HEK293 (cell line): ENCODE results near the gene CEP72.

Experiments used
- CTCF ChIA-PET: fragments of 350-600 bp; formaldehyde crosslinking; extraction: SDS; loops from one replicate; lab custom pipeline; 2021; ENCODE audit warnings: antibody characterized with exemption; lab: Yijun Ruan, JAX
- POLR2A ChIA-PET: fragments of 300-600 bp; formaldehyde crosslinking; extraction: SDS; loops from one replicate; lab custom pipeline; 2020; ENCODE audit warnings: antibody characterized with exemption, inconsistent platforms; lab: Yijun Ruan, JAX
- H3K27ac ChIP-seq: fragments of 200-500 bp; sonication (Bioruptor generic); 2 replicates; pipeline ENCODE4 v1.5.1; 2014; ENCODE audit warnings: low read depth, low read length, control low read depth, inconsistent platforms; ENCODE audit errors: extremely low read depth
- H3K36me3 ChIP-seq, 2 experiments: fragments of 200-500 bp in 1 of 2; sonication (Bioruptor generic) in 1 of 2; 1 replicate in 1 of 2; 2 replicates in 1 of 2; pipeline ENCODE4 v1.5.1; 2014 to 2017; ENCODE audit warnings: inconsistent platforms in 2 of 2, low read length in 2 of 2; ENCODE audit not compliant: control insufficient read depth in 2 of 2, insufficient read depth in 1 of 2
- H3K4me1 ChIP-seq: fragments of 200-500 bp; sonication (Bioruptor generic); 2 replicates; pipeline ENCODE4 v1.5.1; 2014; ENCODE audit warnings: mild to moderate bottlenecking, low read length, inconsistent platforms; ENCODE audit not compliant: control insufficient read depth, insufficient read depth
- H3K4me3 ChIP-seq: 2 replicates; pipeline ENCODE4 v1.5.1; 2011; ENCODE audit warnings: low read depth, mild to moderate bottlenecking, control low read depth, low read length, moderate library complexity
- H3K9me3 ChIP-seq: fragments of 200-500 bp; sonication (Bioruptor generic); 2 replicates; pipeline ENCODE4 v1.5.1; 2014; ENCODE audit warnings: low read depth, low read length, inconsistent platforms; ENCODE audit not compliant: control insufficient read depth, insufficient read depth
- IKZF3 ChIP-seq: fragments of 450-650 bp; IDR thresholded peaks from 2 replicates; pipeline ENCODE4 v1.5.0; 2018; ENCODE audit warnings: missing biosample characterization, mild to moderate bottlenecking, missing genetic modification characterization, moderate library complexity
- SP3 ChIP-seq: fragments of 450-650 bp; formaldehyde crosslinking; IDR thresholded peaks from 2 replicates; pipeline ENCODE4 v1.5.1; 2016; ENCODE audit warnings: missing biosample characterization, missing genetic modification characterization
- ZBTB7A ChIP-seq: fragments of 450-650 bp; formaldehyde crosslinking; IDR thresholded peaks from 2 replicates; pipeline ENCODE4 v1.5.1; 2016; ENCODE audit warnings: low read depth, missing biosample characterization, missing genetic modification characterization
- ZFP69B ChIP-seq: fragments of 450-650 bp; formaldehyde crosslinking; IDR thresholded peaks from 2 replicates; pipeline ENCODE4 v1.5.1; 2016; ENCODE audit warnings: missing biosample characterization, missing genetic modification characterization
- ZNF184 ChIP-seq: fragments of 450-650 bp; IDR thresholded peaks from 2 replicates; pipeline ENCODE4 v1.5.1; 2018; ENCODE audit warnings: missing biosample characterization, mild to moderate bottlenecking, missing genetic modification characterization
- ZNF214 ChIP-seq: fragments of 450-650 bp; formaldehyde crosslinking; IDR thresholded peaks from 2 replicates; pipeline ENCODE4 v1.5.1; 2017; ENCODE audit warnings: missing biosample characterization, mild to moderate bottlenecking, missing genetic modification characterization, borderline replicate concordance
- ZNF223 ChIP-seq: fragments of 450-650 bp; formaldehyde crosslinking; IDR thresholded peaks from 2 replicates; pipeline ENCODE4 v1.5.1; 2016; ENCODE audit warnings: missing biosample characterization, missing genetic modification characterization
- ZNF404 ChIP-seq: fragments of 450-650 bp; formaldehyde crosslinking; IDR thresholded peaks from 2 replicates; pipeline ENCODE4 v1.5.1; 2017; ENCODE audit warnings: missing biosample characterization, missing genetic modification characterization
- ZNF416 ChIP-seq: fragments of 450-650 bp; formaldehyde crosslinking; IDR thresholded peaks from 2 replicates; pipeline ENCODE4 v1.5.1; 2016; ENCODE audit warnings: missing biosample characterization, missing genetic modification characterization
- ZNF654 ChIP-seq: fragments of 450-650 bp; formaldehyde crosslinking; IDR thresholded peaks from 2 replicates; pipeline ENCODE4 v1.5.1; 2016; ENCODE audit warnings: low read depth, missing biosample characterization, missing genetic modification characterization
- ZNF658 ChIP-seq: fragments of 450-650 bp; formaldehyde crosslinking; IDR thresholded peaks from 2 replicates; pipeline ENCODE4; 2016; ENCODE audit warnings: missing biosample characterization, missing genetic modification characterization
- ZNF76 ChIP-seq: fragments of 450-650 bp; formaldehyde crosslinking; IDR thresholded peaks from 2 replicates; pipeline ENCODE4; 2016; ENCODE audit warnings: low read depth, missing biosample characterization, missing genetic modification characterization, borderline replicate concordance
- ZNF768 ChIP-seq: fragments of 450-650 bp; formaldehyde crosslinking; IDR thresholded peaks from 2 replicates; pipeline ENCODE4 v1.5.1; 2018; ENCODE audit warnings: missing biosample characterization, mild to moderate bottlenecking, missing genetic modification characterization
- ZNF785 ChIP-seq: fragments of 450-650 bp; formaldehyde crosslinking; IDR thresholded peaks from 2 replicates; pipeline ENCODE4 v1.5.1; 2016; ENCODE audit warnings: missing biosample characterization, missing genetic modification characterization
- ZNF792 ChIP-seq: fragments of 450-650 bp; formaldehyde crosslinking; IDR thresholded peaks from 2 replicates; pipeline ENCODE4 v1.5.1; 2016; ENCODE audit warnings: missing biosample characterization, missing genetic modification characterization
- TF ChIP-seq, protein P1 (sequence below): fragments of 450-650 bp; formaldehyde crosslinking; IDR thresholded peaks from 2 replicates; pipeline ENCODE4 v1.5.1; 2016; ENCODE audit warnings: missing biosample characterization, missing genetic modification characterization, borderline replicate concordance
- TF ChIP-seq, protein P2 (sequence below): fragments of 450-650 bp; formaldehyde crosslinking; IDR thresholded peaks from 2 replicates; pipeline ENCODE4 v1.5.1; 2016; ENCODE audit warnings: missing biosample characterization, missing genetic modification characterization
- TF ChIP-seq, protein P3 (sequence below): fragments of 450-650 bp; formaldehyde crosslinking; IDR thresholded peaks from 2 replicates; pipeline ENCODE4 v1.5.1; 2016; ENCODE audit warnings: missing biosample characterization, missing genetic modification characterization, borderline replicate concordance

CEP72 gene

DNA sequence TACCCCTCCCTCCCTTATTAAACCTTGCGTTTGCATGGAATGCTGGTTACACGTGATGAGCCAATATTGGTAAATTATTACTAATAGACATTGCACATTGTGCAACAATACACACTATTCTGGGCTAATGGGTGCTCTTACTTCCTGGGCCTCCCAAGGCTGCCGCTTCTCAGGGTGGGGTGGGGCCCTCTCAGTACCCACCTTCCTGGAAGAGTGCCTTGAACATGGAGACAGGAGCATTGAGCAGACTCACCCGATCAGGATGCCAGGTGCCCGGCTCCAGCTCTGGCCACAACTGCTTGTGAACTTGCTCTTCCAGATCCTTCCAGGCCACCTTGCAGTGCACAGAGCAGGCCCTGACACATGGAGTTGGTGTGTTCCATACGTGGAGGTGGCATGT, 24.7 kb upstream of the CEP72 start (continued):
- TF ChIP-seq, protein P1, sequence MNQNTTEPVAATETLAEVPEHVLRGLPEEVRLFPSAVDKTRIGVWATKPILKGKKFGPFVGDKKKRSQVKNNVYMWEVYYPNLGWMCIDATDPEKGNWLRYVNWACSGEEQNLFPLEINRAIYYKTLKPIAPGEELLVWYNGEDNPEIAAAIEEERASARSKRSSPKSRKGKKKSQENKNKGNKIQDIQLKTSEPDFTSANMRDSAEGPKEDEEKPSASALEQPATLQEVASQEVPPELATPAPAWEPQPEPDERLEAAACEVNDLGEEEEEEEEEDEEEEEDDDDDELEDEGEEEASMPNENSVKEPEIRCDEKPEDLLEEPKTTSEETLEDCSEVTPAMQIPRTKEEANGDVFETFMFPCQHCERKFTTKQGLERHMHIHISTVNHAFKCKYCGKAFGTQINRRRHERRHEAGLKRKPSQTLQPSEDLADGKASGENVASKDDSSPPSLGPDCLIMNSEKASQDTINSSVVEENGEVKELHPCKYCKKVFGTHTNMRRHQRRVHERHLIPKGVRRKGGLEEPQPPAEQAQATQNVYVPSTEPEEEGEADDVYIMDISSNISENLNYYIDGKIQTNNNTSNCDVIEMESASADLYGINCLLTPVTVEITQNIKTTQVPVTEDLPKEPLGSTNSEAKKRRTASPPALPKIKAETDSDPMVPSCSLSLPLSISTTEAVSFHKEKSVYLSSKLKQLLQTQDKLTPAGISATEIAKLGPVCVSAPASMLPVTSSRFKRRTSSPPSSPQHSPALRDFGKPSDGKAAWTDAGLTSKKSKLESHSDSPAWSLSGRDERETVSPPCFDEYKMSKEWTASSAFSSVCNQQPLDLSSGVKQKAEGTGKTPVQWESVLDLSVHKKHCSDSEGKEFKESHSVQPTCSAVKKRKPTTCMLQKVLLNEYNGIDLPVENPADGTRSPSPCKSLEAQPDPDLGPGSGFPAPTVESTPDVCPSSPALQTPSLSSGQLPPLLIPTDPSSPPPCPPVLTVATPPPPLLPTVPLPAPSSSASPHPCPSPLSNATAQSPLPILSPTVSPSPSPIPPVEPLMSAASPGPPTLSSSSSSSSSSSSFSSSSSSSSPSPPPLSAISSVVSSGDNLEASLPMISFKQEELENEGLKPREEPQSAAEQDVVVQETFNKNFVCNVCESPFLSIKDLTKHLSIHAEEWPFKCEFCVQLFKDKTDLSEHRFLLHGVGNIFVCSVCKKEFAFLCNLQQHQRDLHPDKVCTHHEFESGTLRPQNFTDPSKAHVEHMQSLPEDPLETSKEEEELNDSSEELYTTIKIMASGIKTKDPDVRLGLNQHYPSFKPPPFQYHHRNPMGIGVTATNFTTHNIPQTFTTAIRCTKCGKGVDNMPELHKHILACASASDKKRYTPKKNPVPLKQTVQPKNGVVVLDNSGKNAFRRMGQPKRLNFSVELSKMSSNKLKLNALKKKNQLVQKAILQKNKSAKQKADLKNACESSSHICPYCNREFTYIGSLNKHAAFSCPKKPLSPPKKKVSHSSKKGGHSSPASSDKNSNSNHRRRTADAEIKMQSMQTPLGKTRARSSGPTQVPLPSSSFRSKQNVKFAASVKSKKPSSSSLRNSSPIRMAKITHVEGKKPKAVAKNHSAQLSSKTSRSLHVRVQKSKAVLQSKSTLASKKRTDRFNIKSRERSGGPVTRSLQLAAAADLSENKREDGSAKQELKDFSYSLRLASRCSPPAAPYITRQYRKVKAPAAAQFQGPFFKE (tag by site-specific recombination), result no peak
- no peak for TF ChIP-seq IKZF3 (tag by site-specific recombination)

DNA sequence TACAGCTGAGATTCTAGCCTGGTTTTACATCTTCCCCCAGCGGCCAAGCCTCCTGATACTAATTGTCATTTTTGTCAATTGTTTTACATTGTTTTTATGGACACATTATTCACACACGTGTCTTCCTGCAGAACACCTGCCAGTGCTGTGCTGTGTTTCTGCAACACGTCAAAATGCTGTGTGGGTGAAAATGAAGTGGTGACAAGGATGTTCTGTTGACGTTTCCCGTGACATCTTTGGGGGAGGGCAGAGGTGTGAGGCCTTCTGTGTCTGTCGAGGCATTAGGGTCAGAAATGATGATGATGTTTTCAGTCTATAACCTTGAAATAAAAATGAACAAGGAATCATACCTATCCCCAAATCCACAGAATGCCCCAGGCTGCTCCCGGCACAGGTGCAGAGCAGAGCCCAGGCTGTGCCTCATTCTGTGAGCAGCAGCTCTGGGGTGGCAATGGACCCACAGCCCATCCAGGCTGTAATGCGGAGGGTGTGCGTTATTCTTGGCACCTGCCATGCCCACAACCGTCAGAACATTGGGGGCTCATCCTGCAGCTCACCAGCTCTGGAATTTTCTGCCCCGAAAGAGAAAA, 23.6 kb upstream of the CEP72 start:
- TF ChIP-seq ZNF214 (tag by site-specific recombination) (no peak), ZBTB7A (tag by site-specific recombination) (no peak), ZNF184 (no peak), ZNF785 (tag by site-specific recombination) (no peak), ZNF768 (tag by site-specific recombination) (no peak), ZNF223 (no peak), ZNF658 (no peak), SP3 (no peak), ZNF416 (tag by site-specific recombination) (no peak), ZFP69B (no peak), ZNF76 (tag by site-specific recombination) (no peak), ZNF404 (no peak), ZNF792 (tag by site-specific recombination) (no peak), ZNF654 (tag by site-specific recombination) (no peak)
- TF ChIP-seq, protein P2, sequence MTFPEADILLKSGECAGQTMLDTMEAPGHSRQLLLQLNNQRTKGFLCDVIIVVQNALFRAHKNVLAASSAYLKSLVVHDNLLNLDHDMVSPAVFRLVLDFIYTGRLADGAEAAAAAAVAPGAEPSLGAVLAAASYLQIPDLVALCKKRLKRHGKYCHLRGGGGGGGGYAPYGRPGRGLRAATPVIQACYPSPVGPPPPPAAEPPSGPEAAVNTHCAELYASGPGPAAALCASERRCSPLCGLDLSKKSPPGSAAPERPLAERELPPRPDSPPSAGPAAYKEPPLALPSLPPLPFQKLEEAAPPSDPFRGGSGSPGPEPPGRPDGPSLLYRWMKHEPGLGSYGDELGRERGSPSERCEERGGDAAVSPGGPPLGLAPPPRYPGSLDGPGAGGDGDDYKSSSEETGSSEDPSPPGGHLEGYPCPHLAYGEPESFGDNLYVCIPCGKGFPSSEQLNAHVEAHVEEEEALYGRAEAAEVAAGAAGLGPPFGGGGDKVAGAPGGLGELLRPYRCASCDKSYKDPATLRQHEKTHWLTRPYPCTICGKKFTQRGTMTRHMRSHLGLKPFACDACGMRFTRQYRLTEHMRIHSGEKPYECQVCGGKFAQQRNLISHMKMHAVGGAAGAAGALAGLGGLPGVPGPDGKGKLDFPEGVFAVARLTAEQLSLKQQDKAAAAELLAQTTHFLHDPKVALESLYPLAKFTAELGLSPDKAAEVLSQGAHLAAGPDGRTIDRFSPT (tag by site-specific recombination), result no peak
- TF ChIP-seq, protein P3, sequence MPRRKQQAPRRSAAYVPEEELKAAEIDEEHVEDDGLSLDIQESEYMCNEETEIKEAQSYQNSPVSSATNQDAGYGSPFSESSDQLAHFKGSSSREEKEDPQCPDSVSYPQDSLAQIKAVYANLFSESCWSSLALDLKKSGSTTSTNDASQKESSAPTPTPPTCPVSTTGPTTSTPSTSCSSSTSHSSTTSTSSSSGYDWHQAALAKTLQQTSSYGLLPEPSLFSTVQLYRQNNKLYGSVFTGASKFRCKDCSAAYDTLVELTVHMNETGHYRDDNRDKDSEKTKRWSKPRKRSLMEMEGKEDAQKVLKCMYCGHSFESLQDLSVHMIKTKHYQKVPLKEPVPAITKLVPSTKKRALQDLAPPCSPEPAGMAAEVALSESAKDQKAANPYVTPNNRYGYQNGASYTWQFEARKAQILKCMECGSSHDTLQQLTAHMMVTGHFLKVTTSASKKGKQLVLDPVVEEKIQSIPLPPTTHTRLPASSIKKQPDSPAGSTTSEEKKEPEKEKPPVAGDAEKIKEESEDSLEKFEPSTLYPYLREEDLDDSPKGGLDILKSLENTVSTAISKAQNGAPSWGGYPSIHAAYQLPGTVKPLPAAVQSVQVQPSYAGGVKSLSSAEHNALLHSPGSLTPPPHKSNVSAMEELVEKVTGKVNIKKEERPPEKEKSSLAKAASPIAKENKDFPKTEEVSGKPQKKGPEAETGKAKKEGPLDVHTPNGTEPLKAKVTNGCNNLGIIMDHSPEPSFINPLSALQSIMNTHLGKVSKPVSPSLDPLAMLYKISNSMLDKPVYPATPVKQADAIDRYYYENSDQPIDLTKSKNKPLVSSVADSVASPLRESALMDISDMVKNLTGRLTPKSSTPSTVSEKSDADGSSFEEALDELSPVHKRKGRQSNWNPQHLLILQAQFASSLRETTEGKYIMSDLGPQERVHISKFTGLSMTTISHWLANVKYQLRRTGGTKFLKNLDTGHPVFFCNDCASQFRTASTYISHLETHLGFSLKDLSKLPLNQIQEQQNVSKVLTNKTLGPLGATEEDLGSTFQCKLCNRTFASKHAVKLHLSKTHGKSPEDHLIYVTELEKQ (tag by site-specific recombination), result no peak
- H3K4me1 ChIP-seq, result no peaks in the 10 kb centered on the region
- no peaks in the 10 kb centered on the region for H3K36me3 ChIP-seq
- no peak overlapping the region for H3K4me3 ChIP-seq
- no peak overlapping the region for H3K27ac ChIP-seq
- ChIA-PET CTCF (interaction anchor here (0.7 kb wide), 1 partner anchor 112 kb away, joined by 3 read pairs; no protein-coding TSS in a partner anchor), POLR2A (no interaction called here)
- H3K9me3 ChIP-seq, result no peaks in the 10 kb centered on the region; the same call in 1 of the 2 replicates
